IPS-NIHi7 (cell line): Measurements from ENCODE around the gene MYB.
"Not testable (repeated sequence)": the region's sequence is repeated elsewhere in the genome, so short reads cannot be mapped to it uniquely, and the experiment has no call there.

Experiments used
- DNase-seq: peaks from one replicate; pipeline ENCODE4 v3.0.0; 2012; ENCODE audit warnings: mixed read lengths; ENCODE audit errors: extremely low spot score

The MYB gene

GRCh38 chr6:135164387-135164786, 16.7 kb upstream of the MYB start:
- not testable (repeated sequence) for DNase-seq

- no peak for DNase-seq
These were observed 16.1 kb upstream of the MYB start for GRCh38 chr6:135165031-135165430.

GRCh38 chr6:135166515-135166914, 14.6 kb upstream of the MYB start:
- no peak for DNase-seq

- no peak for DNase-seq
These were observed 13.5 kb upstream of the MYB start for GRCh38 chr6:135167617-135168016.

GRCh38 chr6:135168766-135169165, 12.3 kb upstream of the MYB start:
- DNase-seq, result no peak

GRCh38 chr6:135170238-135170637, 10.9 kb upstream of the MYB start:
- no peak for DNase-seq

- no peak for DNase-seq
These were observed 10.3 kb upstream of the MYB start for GRCh38 chr6:135170849-135171248.

GRCh38 chr6:135173242-135173988, 7.7 kb upstream of the MYB start:
- DNase-seq, result no peak

- DNase-seq, result no peak
These were observed 7.1 kb upstream of the MYB start for GRCh38 chr6:135173989-135174484.

- no peak for DNase-seq
These were observed 5.0 kb upstream of the MYB start for GRCh38 chr6:135176058-135176457.

GRCh38 chr6:135176464-135176863, 4.6 kb upstream of the MYB start:
- DNase-seq, result no peak

- DNase-seq, result no peak
These were observed 1.7 kb upstream of the MYB start for GRCh38 chr6:135179372-135179771.

GRCh38 chr6:135179920-135180541, 1.1 kb upstream of the MYB start:
- DNase-seq, result no peak

GRCh38 chr6:135181333-135182070, 394 bp downstream of the MYB start:
- no peak for DNase-seq

GRCh38 chr6:135182071-135183001, 1.2 kb downstream of the MYB start:
- peak; percentile 18 for DNase-seq

- DNase-seq, result peak; percentile 43
These were observed 2.0 kb downstream of the MYB start for GRCh38 chr6:135183002-135183531.

GRCh38 chr6:135183532-135184440, 2.7 kb downstream of the MYB start:
- peak; percentile 65 for DNase-seq

- no peak for DNase-seq
These were observed 4.4 kb downstream of the MYB start for GRCh38 chr6:135185483-135185882.

- DNase-seq, result no peak
These were observed 5.1 kb downstream of the MYB start for GRCh38 chr6:135186255-135186654.

GRCh38 chr6:135187372-135187771, 6.3 kb downstream of the MYB start:
- DNase-seq, result no peak
